Stomach (tissue), 9 donors: ENCODE results near the gene STEEP1. TPM values are rescaled to one million over a fixed set of nuclear protein-coding genes. Genes with fewer than 3 reads are reported as not detected.
"Not testable (repeated sequence)": the region's sequence is repeated elsewhere in the genome, so short reads cannot be mapped to it uniquely, and the experiment has no call there.

Source experiments
- DNase-seq, 2 donors: peaks; one replicate each; pipeline versions ENCODE4 v3.0.0 to v3.0.0-alpha.2; 2013 to 2019
- H3K27ac ChIP-seq, 5 donors: fragments of 200-600 bp in 4 of 5; sonication (generic) in 4 of 5; one replicate each; pipeline ENCODE4 v1.5.1; 2013 to 2019; ENCODE audit warnings: mild to moderate bottlenecking in 1 of 5, moderate library complexity in 1 of 5
- H3K27me3 ChIP-seq, 3 donors: fragments of 200-600 bp; sonication (generic); one replicate each; pipeline ENCODE4 v1.5.1; 2017 to 2019; ENCODE audit warnings: mixed run types in 1 of 3
- H3K36me3 ChIP-seq, 4 donors: fragments of 200-600 bp; sonication (generic); 1 replicate in 3 of 4; 2 replicates in 1 of 4; pipeline ENCODE4 v1.5.1; 2016 to 2019
- H3K4me1 ChIP-seq, 4 donors: fragments of 200-600 bp; sonication (generic); one replicate each; pipeline ENCODE4 v1.5.1; 2016 to 2019
- H3K4me3 ChIP-seq, 4 donors: fragments of 200-600 bp; sonication (generic) in 3 of 4; one replicate each; pipeline ENCODE4 v1.5.1; 2016 to 2019; ENCODE audit warnings: mild to moderate bottlenecking in 1 of 4
- H3K9me3 ChIP-seq, 4 donors: fragments of 200-600 bp; sonication (generic); one replicate each; pipeline ENCODE4 v1.5.1; 2016 to 2019
- CTCF ChIP-seq, 7 experiments: fragments of 450-650 bp in 4 of 7; fragments of 200-600 bp in 3 of 7; sonication (generic) in 3 of 7; IDR thresholded peaks; one replicate each; pipeline ENCODE4 v1.5.1; 2016 to 2019; ENCODE audit warnings: antibody characterized with exemption in 7 of 7, control low read depth in 2 of 7, mild to moderate bottlenecking in 1 of 7
- EP300 ChIP-seq: sonication (generic); formaldehyde crosslinking; IDR thresholded peaks from one replicate; pipeline ENCODE4 v1.6.1; 2017; ENCODE audit warnings: antibody characterized with exemption
- POLR2A ChIP-seq, 4 donors: fragments of 450-650 bp; IDR thresholded peaks; one replicate each; pipeline ENCODE4 v1.6.1; 2016; ENCODE audit warnings: antibody characterized with exemption in 4 of 4, control low read depth in 2 of 4, mild to moderate bottlenecking in 1 of 4, moderate library complexity in 1 of 4
- POLR2AphosphoS5 ChIP-seq, 3 donors: sonication (generic); formaldehyde crosslinking; IDR thresholded peaks; one replicate each; pipeline ENCODE4 v1.6.1; 2016; ENCODE audit warnings: antibody characterized with exemption in 3 of 3
- WGBS, 5 donors: extraction: QIAGEN DNeasy Blood & Tissue Kit in 3 of 5; methylation state at CpG; one replicate each; pipeline versions ENCODE4 v1.1.5 to v1.1.7; 2013 to 2018; 5-methylcytosine and 5-hydroxymethylcytosine counted together
- intact Hi-C: fragments of 100-400 bp; cut with DNase I; formaldehyde crosslinking; loops from one replicate; pipeline ENCODE4 v1.15.1; 2023; ENCODE audit warnings: low total_unique reads
- polyA plus RNA-seq, 3 donors: library from polyadenylated mRNA; stranded (reverse); fragments of 200-250 nt; gene quantifications; one replicate each; pipeline ENCODE4 v1.2.3, GENCODE V29; 2013
- total RNA-seq, 5 donors: library from RNA; depleted of rRNA; stranded (reverse); fragments of >200 nt; gene quantifications; one replicate each; pipeline versions ENCODE4 v1.1.0 to v1.2.3, GENCODE V29; 2014 to 2016
- donor health status: healthy with polysubstance abuse.
- donor health status: Bipolar disorder and iron deficiency.
- donor health status: healthy.

Gene STEEP1
- total and polyA plus RNA-seq, 8 donors: 9.8 to 60.8 (median 14.9) TPM

- H3K4me3 ChIP-seq: no peak overlapping the region
- no peak overlapping the region for H3K27ac ChIP-seq
- TF ChIP-seq POLR2AphosphoS5 (IDR thresholded peaks at IDR 0.05): no peak
- 80 to 89% (median 87%) methylated on average over 13 of the region's 13 CpGs for WGBS, 5 donors
- no peaks in the 10 kb centered on the region for H3K36me3 ChIP-seq
- intact Hi-C loops: no loop called here
- H3K9me3 ChIP-seq: no peaks in the 10 kb centered on the region
- no peak for DNase-seq
- H3K27me3 ChIP-seq: no peaks in the 10 kb centered on the region
- H3K4me1 ChIP-seq: peaks cover 0 to 12% (median 4%) of the 10 kb centered on the region in 4 donors
These were observed 65.0 kb downstream of the STEEP1 start for GRCh38 chrX:119500061-119500800.

- WGBS, 5 donors: 17 to 80% (median 63%) methylated on average over 1 of the region's 1 CpG
- Histone ChIP-seq H3K27me3 (no peaks in the 10 kb centered on the region), H3K4me1 (no peaks in the 10 kb centered on the region), H3K9me3 (no peaks in the 10 kb centered on the region), H3K36me3 (no peaks in the 10 kb centered on the region), H3K27ac (no peak overlapping the region), H3K4me3 (no peak overlapping the region)
- no peak for DNase-seq
- TF ChIP-seq EP300: no peak
- no peak for TF ChIP-seq POLR2A (IDR thresholded peaks at IDR 0.05)
- TF ChIP-seq POLR2AphosphoS5 (IDR thresholded peaks at IDR 0.05): no peak
- TF ChIP-seq CTCF (IDR thresholded peaks at IDR 0.05): no peak
- intact Hi-C loops: no loop called here
These were observed 68.0 kb downstream of the STEEP1 start for GRCh38 chrX:119497185-119497584.

GRCh38 chrX:119495734-119496726 lies 69.2 kb downstream of the STEEP1 start:
- no peaks in the 10 kb centered on the region for H3K4me1 ChIP-seq
- no peak overlapping the region for H3K4me3 ChIP-seq
- peak overlapping the region; percentile 18 to 53 (median 37) for H3K27ac ChIP-seq
- intact Hi-C loops: no loop called here
- no peaks in the 10 kb centered on the region for H3K36me3 ChIP-seq
- no peak for DNase-seq
- 54 to 77% (median 62%) methylated on average over 6 to 10 of the region's 10 CpGs for WGBS, 5 donors
- TF ChIP-seq POLR2A (IDR thresholded peaks at IDR 0.05) (no peak), CTCF (IDR thresholded peaks at IDR 0.05) (no peak), POLR2AphosphoS5 (IDR thresholded peaks at IDR 0.05) (no peak), EP300 (no peak)
- no peaks in the 10 kb centered on the region for H3K27me3 ChIP-seq
- no peaks in the 10 kb centered on the region for H3K9me3 ChIP-seq

- 71 to 90% (median 80%) methylated on average over 10 of the region's 10 CpGs for WGBS, 5 donors
- H3K4me3 ChIP-seq, H3K27me3 ChIP-seq, intact Hi-C loops, H3K9me3 ChIP-seq, H3K36me3 ChIP-seq, H3K4me1 ChIP-seq, DNase-seq: not testable (repeated sequence)
- peak overlapping the region; percentile 30 to 73 (median 53) for H3K27ac ChIP-seq
These were observed 71.2 kb downstream of the STEEP1 start for GRCh38 chrX:119493851-119494495.

- H3K9me3 ChIP-seq: no peaks in the 10 kb centered on the region
- no peaks in the 10 kb centered on the region for H3K27me3 ChIP-seq
- no peak for DNase-seq
- intact Hi-C loops: no loop called here
- no peaks in the 10 kb centered on the region for H3K4me1 ChIP-seq
- 62 to 88% (median 82%) methylated on average over 2 of the region's 2 CpGs for WGBS, 5 donors
- no peak overlapping the region for H3K4me3 ChIP-seq
- TF ChIP-seq POLR2A (IDR thresholded peaks at IDR 0.05): no peak
- TF ChIP-seq POLR2AphosphoS5 (IDR thresholded peaks at IDR 0.05): no peak
- TF ChIP-seq EP300: no peak
- no peak for TF ChIP-seq CTCF (IDR thresholded peaks at IDR 0.05)
- no peaks in the 10 kb centered on the region for H3K36me3 ChIP-seq
- H3K27ac ChIP-seq: no peak overlapping the region
These were observed 72.7 kb downstream of the STEEP1 start for GRCh38 chrX:119492463-119492862.
